PC-3 (cell line): ENCODE results near the gene CRISP2. TPM values are rescaled to one million over a fixed set of nuclear protein-coding genes. Genes with fewer than 3 reads are reported as not detected.

Experiments used
- ATAC-seq: fragments of 200-7000 bp; cut with Tn5 transposase; 2 replicates; pipeline ENCODE4 v1.9.1; 2020; ENCODE audit warnings: mild to moderate bottlenecking, moderate library complexity
- BruUV-seq: library from RNA; stranded (reverse); fragments of 400-500 nt; replicated peaks from 2 replicates; lab custom pipeline; 2021; lab: Mats Ljungman, UMichigan
- CTCF ChIA-PET: fragments of 300-600 bp; sonication (Branson Sonifier 250); formaldehyde crosslinking; loops from one replicate; lab custom pipeline; 2022; ENCODE audit warnings: antibody characterized with exemption; lab: Charles Lee
- POLR2A ChIA-PET: fragments of 300-600 bp; sonication (Branson Sonifier 250); formaldehyde crosslinking; loops from one replicate; lab custom pipeline; 2022; ENCODE audit warnings: antibody characterized with exemption; ENCODE audit not compliant: unreplicated experiment; lab: Charles Lee
- DNase-seq: peaks from one replicate; pipeline ENCODE4 v3.0.0-alpha.2; 2015
- H2AFZ ChIP-seq: fragments of 300-600 bp; sonication (generic); 2 replicates; pipeline ENCODE4 v1.6.0; 2016; ENCODE audit warnings: antibody characterized with exemption, low read length
- H3F3A ChIP-seq: fragments of 300-600 bp; sonication (generic); one replicate; pipeline ENCODE4 v1.6.0; 2017; ENCODE audit warnings: antibody characterized with exemption, low read length, control low read depth, mild to moderate bottlenecking; ENCODE audit not compliant: unreplicated experiment
- H3K27ac ChIP-seq: fragments of 300-600 bp; sonication (generic); 2 replicates; pipeline ENCODE4 v1.5.1; 2016; ENCODE audit warnings: mild to moderate bottlenecking, low read length
- H3K27me3 ChIP-seq: fragments of 300-600 bp; sonication (generic); 2 replicates; pipeline ENCODE4 v1.6.1; 2016; ENCODE audit warnings: low read length, mixed read lengths
- H3K36me3 ChIP-seq: fragments of 300-600 bp; sonication (generic); 2 replicates; pipeline ENCODE4 v1.6.1; 2016; ENCODE audit warnings: low read depth, mixed run types, low read length, mixed read lengths
- H3K4me1 ChIP-seq: fragments of 300-600 bp; sonication (generic); 2 replicates; pipeline ENCODE4 v1.5.1; 2016; ENCODE audit warnings: low read length; ENCODE audit not compliant: insufficient read depth
- H3K4me2 ChIP-seq: fragments of 300-600 bp; sonication (generic); 2 replicates; pipeline ENCODE4 v1.6.0; 2016; ENCODE audit warnings: low read length
- H3K4me3 ChIP-seq: fragments of 300-600 bp; sonication (generic); 2 replicates; pipeline ENCODE4 v1.5.1; 2016; ENCODE audit warnings: mild to moderate bottlenecking, low read length, mixed read lengths
- H3K79me2 ChIP-seq: fragments of 300-600 bp; sonication (generic); 2 replicates; pipeline ENCODE4 v1.6.1; 2017; ENCODE audit warnings: low read length, mixed read lengths
- H3K9ac ChIP-seq: fragments of 300-600 bp; sonication (generic); 2 replicates; pipeline ENCODE4 v1.6.0; 2016; ENCODE audit warnings: mild to moderate bottlenecking, low read length
- H3K9me2 ChIP-seq: fragments of 300-600 bp; sonication (generic); replicated peaks from 2 replicates; pipeline ENCODE4 v1.6.1; 2016; ENCODE audit warnings: mixed run types, low read length, mixed read lengths
- H3K9me3 ChIP-seq: fragments of 300-600 bp; sonication (generic); 2 replicates; pipeline ENCODE4 v1.6.1; 2016; ENCODE audit warnings: low read length, mixed read lengths
- H4K20me1 ChIP-seq: fragments of 300-600 bp; sonication (generic); 2 replicates; pipeline ENCODE4 v1.6.1; 2016; ENCODE audit warnings: low read length, mixed read lengths
- EZH2 ChIP-seq: fragments of 300-600 bp; sonication (generic); IDR thresholded peaks from one replicate; pipeline ENCODE4 v1.6.1; 2017; ENCODE audit warnings: antibody characterized with exemption, mild to moderate bottlenecking, low read length; ENCODE audit not compliant: unreplicated experiment
- EZH2phosphoT487 ChIP-seq: fragments of 300-600 bp; sonication (generic); IDR thresholded peaks from 2 replicates; pipeline ENCODE4 v1.6.1; 2018; ENCODE audit warnings: mild to moderate bottlenecking, antibody characterized with exemption, low read length, borderline replicate concordance
- intact Hi-C: fragments of 100-400 bp; cut with micrococcal nuclease; formaldehyde crosslinking; loops from 2 replicates; pipeline ENCODE4 v1.9.0; 2023
- total RNA-seq: library from RNA; depleted of rRNA; stranded (reverse); fragments of >200 nt; gene quantifications from 2 replicates; pipeline ENCODE4 v1.2.3, GENCODE V29; 2014
- TF ChIP-seq, protein P1 (sequence below): fragments of 300-600 bp; sonication (generic); conservative IDR thresholded peaks from 2 replicates; pipeline ENCODE4 v1.5.1; 2017; ENCODE audit warnings: antibody characterized with exemption, low read depth, mild to moderate bottlenecking, low read length

CRISP2 gene
- total RNA-seq, 1 experiment from 2014 or later, result not detected

DNA sequence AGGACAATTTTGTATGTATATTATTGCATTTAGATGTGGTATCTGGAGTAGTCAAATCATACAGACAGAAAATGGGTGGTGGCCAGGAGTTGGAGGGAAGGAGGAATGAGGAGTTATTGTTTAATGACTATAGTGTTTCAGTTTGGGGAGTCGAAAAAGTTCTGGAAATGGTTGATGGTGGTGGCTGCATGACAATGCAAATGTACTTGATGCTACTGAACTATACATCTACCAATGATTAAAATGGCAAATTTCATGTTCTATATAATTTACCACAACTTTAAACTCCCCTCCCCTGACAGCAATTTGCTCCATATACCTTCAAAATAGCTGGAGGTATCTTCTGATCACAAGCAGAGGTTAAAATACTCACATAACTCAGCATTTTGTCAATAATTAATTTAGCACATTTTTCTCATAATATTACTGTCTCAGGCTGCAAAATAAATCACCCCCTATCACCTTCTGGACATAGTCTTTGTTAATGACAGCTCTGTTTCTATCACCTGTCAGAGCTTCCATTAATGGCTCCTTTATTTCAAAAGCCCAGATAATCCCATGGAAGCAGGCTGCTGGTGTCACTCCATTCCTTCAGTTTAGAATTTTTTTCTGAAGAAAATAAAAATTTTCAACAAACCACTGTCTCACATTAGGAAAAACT is 51.0 kb downstream of the CRISP2 start:
- CTCF ChIA-PET, result no interaction called here
- Histone ChIP-seq H3K9me3 (no peaks in the 10 kb centered on the region), H3K9me2 (no peaks in the 10 kb centered on the region), H2AFZ (no peak overlapping the region), H3F3A (peaks cover under 1% of the 10 kb centered on the region), H3K27me3 (no peaks in the 10 kb centered on the region), H3K4me1 (peaks cover 7% of the 10 kb centered on the region), H3K4me2 (no peak overlapping the region), H3K79me2 (no peaks in the 10 kb centered on the region), H3K36me3 (no peaks in the 10 kb centered on the region), H4K20me1 (no peaks in the 10 kb centered on the region), H3K27ac (no peak overlapping the region), H3K4me3 (no peak overlapping the region), H3K9ac (no peak overlapping the region)
- POLR2A ChIA-PET, result no interaction called here
- ATAC-seq (no peak), DNase-seq (no peak)
- intact Hi-C loops, result no loop called here
- BruUV-seq, result no TSS peak
- TF ChIP-seq, protein P1, sequence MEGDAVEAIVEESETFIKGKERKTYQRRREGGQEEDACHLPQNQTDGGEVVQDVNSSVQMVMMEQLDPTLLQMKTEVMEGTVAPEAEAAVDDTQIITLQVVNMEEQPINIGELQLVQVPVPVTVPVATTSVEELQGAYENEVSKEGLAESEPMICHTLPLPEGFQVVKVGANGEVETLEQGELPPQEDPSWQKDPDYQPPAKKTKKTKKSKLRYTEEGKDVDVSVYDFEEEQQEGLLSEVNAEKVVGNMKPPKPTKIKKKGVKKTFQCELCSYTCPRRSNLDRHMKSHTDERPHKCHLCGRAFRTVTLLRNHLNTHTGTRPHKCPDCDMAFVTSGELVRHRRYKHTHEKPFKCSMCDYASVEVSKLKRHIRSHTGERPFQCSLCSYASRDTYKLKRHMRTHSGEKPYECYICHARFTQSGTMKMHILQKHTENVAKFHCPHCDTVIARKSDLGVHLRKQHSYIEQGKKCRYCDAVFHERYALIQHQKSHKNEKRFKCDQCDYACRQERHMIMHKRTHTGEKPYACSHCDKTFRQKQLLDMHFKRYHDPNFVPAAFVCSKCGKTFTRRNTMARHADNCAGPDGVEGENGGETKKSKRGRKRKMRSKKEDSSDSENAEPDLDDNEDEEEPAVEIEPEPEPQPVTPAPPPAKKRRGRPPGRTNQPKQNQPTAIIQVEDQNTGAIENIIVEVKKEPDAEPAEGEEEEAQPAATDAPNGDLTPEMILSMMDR, result no peak
- TF ChIP-seq EZH2 (no peak), EZH2phosphoT487 (no peak)

DNA sequence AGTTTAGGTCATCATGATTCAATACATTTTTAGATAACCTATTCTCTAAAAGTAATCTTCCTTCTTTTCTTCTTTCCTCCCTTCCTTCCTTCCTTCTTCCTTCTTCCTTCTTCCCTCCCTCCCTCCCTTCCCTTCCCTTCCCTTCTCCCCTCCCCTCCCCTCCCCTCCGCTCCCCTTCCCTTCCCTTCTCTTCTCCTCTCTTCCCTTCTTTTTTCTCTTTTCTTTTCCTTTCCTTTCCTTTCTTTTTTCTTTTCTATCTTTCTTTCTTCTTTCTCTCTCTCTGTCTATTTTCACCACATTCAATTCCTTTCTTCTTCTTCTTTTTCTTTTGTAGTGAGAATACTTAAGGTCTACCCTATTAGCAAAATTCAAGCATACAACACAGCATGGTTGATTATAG is 59.4 kb downstream of the CRISP2 start:
- Histone ChIP-seq H3K36me3 (no peaks in the 10 kb centered on the region), H3K4me3 (no peak overlapping the region), H3K9me2 (no peaks in the 10 kb centered on the region), H4K20me1 (no peaks in the 10 kb centered on the region), H2AFZ (no peak overlapping the region), H3K9me3 (no peaks in the 10 kb centered on the region), H3K27ac (no peak overlapping the region), H3K79me2 (no peaks in the 10 kb centered on the region), H3K4me1 (no peaks in the 10 kb centered on the region), H3K9ac (no peak overlapping the region), H3K27me3 (peaks cover 9% of the 10 kb centered on the region), H3K4me2 (no peak overlapping the region), H3F3A (no peaks in the 10 kb centered on the region)
- DNase-seq, result no peak
- ChIA-PET CTCF (interaction anchor here (0.6 kb wide), 1 partner anchor 250 kb away, joined by 3 read pairs; no protein-coding TSS in a partner anchor), POLR2A (no interaction called here)
- TF ChIP-seq EZH2phosphoT487 (no peak), EZH2 (no peak)
- TF ChIP-seq, protein P1, result no peak
- no TSS peak for BruUV-seq
- intact Hi-C loops, result no loop called here
- ATAC-seq, result no peak

DNA sequence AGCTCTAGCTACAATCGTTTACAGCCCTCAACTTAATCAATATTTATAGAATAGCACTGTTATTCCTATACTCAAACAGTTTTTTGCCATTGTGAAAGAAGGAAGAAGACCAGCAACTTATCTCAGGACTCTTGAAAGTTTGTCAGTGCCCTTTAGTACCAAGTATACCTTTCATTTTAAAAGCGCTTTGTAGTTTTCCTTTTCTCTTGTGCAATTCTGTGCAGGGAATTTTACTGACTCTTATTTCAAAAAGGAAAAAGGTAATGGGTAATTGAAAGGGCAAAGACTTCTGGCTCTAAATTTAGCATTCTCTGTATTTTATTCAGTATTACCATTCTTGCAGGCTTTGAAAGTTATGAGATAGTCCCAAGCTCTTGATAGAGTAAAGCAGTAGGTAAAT is 59.9 kb downstream of the CRISP2 start:
- DNase-seq (no peak), ATAC-seq (no peak)
- H3K4me1 ChIP-seq, result no peaks in the 10 kb centered on the region
- H2AFZ ChIP-seq, result no peak overlapping the region
- H3K27ac ChIP-seq, result no peak overlapping the region
- no peaks in the 10 kb centered on the region for H3K9me3 ChIP-seq
- no TSS peak for BruUV-seq
- H3K36me3 ChIP-seq, result no peaks in the 10 kb centered on the region
- peaks cover 9% of the 10 kb centered on the region for H3K27me3 ChIP-seq
- TF ChIP-seq EZH2phosphoT487 (no peak), EZH2 (no peak)
- TF ChIP-seq, protein P1, result no peak
- no peak overlapping the region for H3K4me2 ChIP-seq
- no peaks in the 10 kb centered on the region for H3K79me2 ChIP-seq
- no peaks in the 10 kb centered on the region for H3K9me2 ChIP-seq
- H3K9ac ChIP-seq, result no peak overlapping the region
- ChIA-PET CTCF (interaction anchor here (0.6 kb wide), 1 partner anchor 251 kb away, joined by 3 read pairs; no protein-coding TSS in a partner anchor), POLR2A (no interaction called here)
- intact Hi-C loops, result no loop called here
- H3K4me3 ChIP-seq, result no peak overlapping the region
- H4K20me1 ChIP-seq, result no peaks in the 10 kb centered on the region
- H3F3A ChIP-seq, result no peaks in the 10 kb centered on the region
